K562 (cell line): ENCODE results near the gene PLA2G2E. TPM values are rescaled to one million over a fixed set of nuclear protein-coding genes. Genes with fewer than 3 reads are reported as not detected.

Experiments used
- ATAC-seq: fragments of 200-7000 bp; cut with Tn5 transposase; 3 replicates; pipeline ENCODE4 v1.9.1; 2020; ENCODE audit warnings: moderate library complexity
- BruUV-seq: library from RNA; stranded (reverse); fragments of 400-500 nt; replicated peaks from 2 replicates; lab custom pipeline; 2021; lab: Mats Ljungman, UMichigan
- CTCF ChIA-PET: fragments of 300-600 bp; formaldehyde crosslinking; extraction: SDS; loops from one replicate; lab custom pipeline; 2021; ENCODE audit warnings: low intra/inter-chr PET ratio; lab: Yijun Ruan, JAX
- POLR2A ChIA-PET: fragments of 300-600, 350-650 bp; sonication (Branson Sonifier 250); formaldehyde crosslinking; extraction: SDS; loops from one replicate; lab custom pipeline; 2021; ENCODE audit warnings: antibody characterized with exemption, inconsistent platforms; lab: Yijun Ruan, JAX
- DNase-seq, 4 experiments: peaks; one replicate each; pipeline versions ENCODE4 v3.0.0 to v3.0.0-alpha.2; 2011 to 2018; ENCODE audit warnings: low spot score in 3 of 4, mixed read lengths in 3 of 4; ENCODE audit errors: extremely low read depth in 1 of 4
- FAIRE-seq: peaks from 2 replicates; lab custom pipeline; 2011; peaks lifted over from hg19 to GRCh38; lab: Jason Lieb, UNC
- H2AFZ ChIP-seq: 2 replicates; pipeline ENCODE4 v1.6.0; 2011; ENCODE audit warnings: low read depth, low read length, control low read depth, inconsistent platforms
- H3K27ac ChIP-seq: fragments of 200-600 bp; 3 replicates; pipeline ENCODE4 v1.8.0; 2011; ENCODE audit warnings: low read depth, mild to moderate bottlenecking, control low read depth, inconsistent platforms, low read length, moderate library complexity, mixed read lengths; ENCODE audit errors: extremely low read depth
- H3K27me3 ChIP-seq, 2 experiments: fragments of 300-600 bp in 1 of 2; 2 replicates in 1 of 2; 3 replicates in 1 of 2; pipeline versions ENCODE4 v1.6.0 to v1.8.0; 2011; ENCODE audit warnings: inconsistent platforms in 2 of 2, low read length in 2 of 2, mild to moderate bottlenecking in 1 of 2, mixed read lengths in 1 of 2, moderate library complexity in 1 of 2; ENCODE audit not compliant: control insufficient read depth in 2 of 2, insufficient read depth in 2 of 2
- H3K36me3 ChIP-seq: fragments of 300-600 bp; 3 replicates; pipeline ENCODE4 v1.8.0; 2011; ENCODE audit warnings: mild to moderate bottlenecking, low read length, inconsistent platforms; ENCODE audit not compliant: control insufficient read depth, insufficient read depth
- H3K4me1 ChIP-seq, 2 experiments: fragments of 200-600 bp in 1 of 2; replicated peaks in 1 of 2; 2 replicates in 1 of 2; 3 replicates in 1 of 2; pipeline versions ENCODE4 v1.5.1 to v1.8.0; 2011; ENCODE audit warnings: inconsistent platforms in 2 of 2, low read length in 2 of 2, mild to moderate bottlenecking in 1 of 2, mixed read lengths in 1 of 2, moderate library complexity in 1 of 2; ENCODE audit not compliant: control insufficient read depth in 2 of 2, insufficient read depth in 2 of 2
- H3K4me2 ChIP-seq: 2 replicates; pipeline ENCODE4 v1.6.1; 2011; ENCODE audit warnings: low read length, control low read depth, inconsistent platforms, mixed read lengths; ENCODE audit not compliant: insufficient read depth
- H3K4me3 ChIP-seq: fragments of 200-600 bp; sonication (generic), shearing (Covaris generic); 2 replicates; pipeline ENCODE4 v1.5.1; 2016; ENCODE audit warnings: control low read depth, inconsistent platforms
- H3K79me2 ChIP-seq: fragments of 200-600 bp; 3 replicates; pipeline ENCODE4 v1.8.0; 2011; ENCODE audit warnings: low read length, inconsistent platforms; ENCODE audit not compliant: control insufficient read depth, insufficient read depth
- H3K9ac ChIP-seq, 2 experiments: 2 replicates each; pipeline versions ENCODE4 v1.6.0 to v1.6.1; 2011; ENCODE audit warnings: low read depth in 2 of 2, low read length in 2 of 2, control low read depth in 1 of 2, inconsistent platforms in 1 of 2, mild to moderate bottlenecking in 1 of 2, mixed read lengths in 1 of 2; ENCODE audit not compliant: insufficient read depth in 1 of 2
- H3K9me1 ChIP-seq: one replicate; pipeline ENCODE4 v1.6.0; 2011; ENCODE audit warnings: inconsistent platforms, mild to moderate bottlenecking, low read length, moderate library complexity; ENCODE audit not compliant: control insufficient read depth, insufficient read depth
- H3K9me3 ChIP-seq: replicated peaks from 2 replicates; pipeline ENCODE4 v1.5.1; 2011; ENCODE audit warnings: low read depth, low read length, inconsistent platforms; ENCODE audit not compliant: control insufficient read depth, insufficient read depth
- H4K20me1 ChIP-seq: replicated peaks from 2 replicates; pipeline ENCODE4 v1.6.1; 2011; ENCODE audit warnings: low read length, inconsistent platforms, mixed read lengths; ENCODE audit not compliant: control insufficient read depth, insufficient read depth
- CREBBP ChIP-seq: IDR thresholded peaks from one replicate; pipeline ENCODE4 v1.6.1; 2012; ENCODE audit warnings: low read depth, mild to moderate bottlenecking, control low read depth, inconsistent platforms, low read length
- HNRNPL ChIP-seq: fragments of 200-400 bp; formaldehyde crosslinking; IDR thresholded peaks from 2 replicates; pipeline ENCODE4 v1.6.1; 2017; ENCODE audit warnings: low read depth, mild to moderate bottlenecking, low read length
- MCM5 ChIP-seq: fragments of 450-650 bp; IDR thresholded peaks from 2 replicates; pipeline ENCODE4 v1.6.1; 2016; ENCODE audit warnings: low read depth
- POLR2H ChIP-seq: IDR thresholded peaks from 2 replicates; pipeline ENCODE4 v1.6.1; 2016; ENCODE audit warnings: missing genetic modification characterization, low read depth, mild to moderate bottlenecking, control low read depth, missing compliant biosample characterization, moderate library complexity
- PPARD ChIP-seq: fragments of 250-450 bp; sonication (Bioruptor Pico); IDR thresholded peaks from 2 replicates; pipeline ENCODE4 v1.8.0; 2022; ENCODE audit warnings: inconsistent platforms, mild to moderate bottlenecking, moderate library complexity
- PRMT5 ChIP-seq: sonication (generic); formaldehyde crosslinking; IDR thresholded peaks from 2 replicates; pipeline ENCODE4 v1.5.0; 2020; ENCODE audit warnings: missing genetic modification reagents
- SREBF2 ChIP-seq: sonication (generic); formaldehyde crosslinking; IDR thresholded peaks from 2 replicates; pipeline ENCODE4 v1.4.0; 2020; ENCODE audit warnings: mild to moderate bottlenecking, missing genetic modification reagents
- ZBED1 ChIP-seq: IDR thresholded peaks from 2 replicates; pipeline ENCODE4 v1.6.1; 2014
- ZNF318 ChIP-seq, 2 experiments: fragments of 450-650 bp; IDR thresholded peaks; 2 replicates each; pipeline ENCODE4 v1.6.1; 2016; ENCODE audit warnings: mild to moderate bottlenecking in 2 of 2, borderline replicate concordance in 1 of 2, low read depth in 1 of 2, moderate library complexity in 1 of 2
- ZNF449 ChIP-seq: fragments of 250-450 bp; sonication (Bioruptor Pico); IDR thresholded peaks from 2 replicates; pipeline ENCODE4 v1.8.0; 2022; ENCODE audit warnings: moderate library complexity, mild to moderate bottlenecking, inconsistent platforms
- ZNF655 ChIP-seq: fragments of 250-450 bp; sonication (Bioruptor Pico); IDR thresholded peaks from 2 replicates; pipeline ENCODE4 v1.5.0; 2021
- WGBS: fragments of 100-300 bp; shearing (Covaris generic); methylation state at CpG from one replicate; pipeline ENCODE4 v1.1.6; 2016; ENCODE audit warnings: low coverage, mixed read lengths; ENCODE audit not compliant: insufficient coverage; ENCODE audit errors: missing lambda C conversion rate; 5-methylcytosine and 5-hydroxymethylcytosine counted together
- in situ Hi-C: fragments of 300-500 bp; cut with MboI; formaldehyde crosslinking; loops from 4 replicates; pipeline ENCODE4 v1.15.0; 2018; ENCODE audit warnings: inconsistent platforms, mixed read lengths
- intact Hi-C: fragments of 100-400 bp; cut with micrococcal nuclease; formaldehyde crosslinking; loops from 2 replicates; pipeline ENCODE4 v1.14.2; 2022
- polyA plus RNA-seq, 8 experiments: library from polyadenylated mRNA; depleted of rRNA in 4 of 8; stranded (reverse) in 5 of 8; unstranded in 3 of 8; fragments of >200 nt; fragmentation: Nextera tagmentation in 2 of 8; fragmentation: Illumina TruSeq in 1 of 8; extraction: Ambion mirVana in 2 of 8; extraction: Trizol in 1 of 8; gene quantifications; 2 replicates each; pipeline versions ENCODE4 v1.2.1 to v1.2.3, GENCODE V29; 2011 to 2014; ENCODE audit warnings: inconsistent platforms in 1 of 8, missing spikeins in 1 of 8
- total RNA-seq, 7 experiments: library from RNA; depleted of rRNA in 6 of 7; stranded (reverse); fragments of >200 nt in 6 of 7; fragmentation: Illumina TruSeq in 2 of 7; extraction: Trizol in 2 of 7; gene quantifications; 2 replicates each; pipeline versions ENCODE4 v1.2.1 to v1.2.3, GENCODE V29; 2011 to 2021; ENCODE audit warnings: low replicate concordance in 1 of 7

The PLA2G2E gene
- total and polyA plus RNA-seq, 9 of the 15 experiments (the other 6 are each of a cell fraction or from before 2014, with no cell fraction given), result not detected

- Histone ChIP-seq H2AFZ (no peak overlapping the region), H3K4me2 (no peak overlapping the region), H4K20me1 (no peaks in the 10 kb centered on the region), H3K27ac (no peak overlapping the region), H3K9me1 (no peaks in the 10 kb centered on the region), H3K79me2 (no peaks in the 10 kb centered on the region), H3K4me3 (no peak overlapping the region), H3K4me1 (no peaks in the 10 kb centered on the region), H3K9ac (no peak overlapping the region), H3K36me3 (no peaks in the 10 kb centered on the region), H3K9me3 (no peaks in the 10 kb centered on the region), H3K27me3 (peaks cover 8 to 22% of the 10 kb centered on the region in 2 experiments)
- no TSS peak for BruUV-seq
- in situ Hi-C loops (no loop called here), intact Hi-C loops (no loop called here)
- ATAC-seq, result no peak
- DNase-seq, result no peak
- ChIA-PET POLR2A (interaction anchor here (0.5 to 0.6 kb wide), 2 partner anchors 131 to 210 kb away, joined by 3 read pairs; no protein-coding TSS in a partner anchor), CTCF (no interaction called here)
- FAIRE-seq, result no peak
- 2% methylated on average over 3 of the region's 3 CpGs for WGBS
- TF ChIP-seq ZNF655 (CRISPR knock-in tag), result no peak
- no peak for TF ChIP-seq POLR2H (tag)
- no peak for TF ChIP-seq PPARD (CRISPR knock-in tag)
- TF ChIP-seq PRMT5 (CRISPR knock-in tag), result no peak
- TF ChIP-seq ZBED1, result no peak
- TF ChIP-seq SREBF2, result no peak
- TF ChIP-seq ZNF318 (IDR thresholded peaks at IDR 0.05; ENCODE audit: borderline replicate concordance in 1 of 2, low read depth in 1 of 2), result no peak
- TF ChIP-seq HNRNPL, result no peak
- no peak for TF ChIP-seq CREBBP
- no peak for TF ChIP-seq ZNF449
- no peak for TF ChIP-seq MCM5
Measured at GRCh38 chr1:19946971-19947370, 23.6 kb upstream of the PLA2G2E start.
